Sigmoid colon (tissue), 4 donors: ENCODE results near the gene MESP1.

Experiments used
- EP300 ChIP-seq, 4 donors: sonication (generic); formaldehyde crosslinking; IDR thresholded peaks; one replicate each; pipeline ENCODE4 v1.6.1; 2017; ENCODE audit warnings: antibody characterized with exemption in 4 of 4
- POLR2A ChIP-seq, 2 donors: fragments of 450-650 bp; IDR thresholded peaks; one replicate each; pipeline ENCODE4 v1.6.1; 2016; ENCODE audit warnings: antibody characterized with exemption in 2 of 2, mild to moderate bottlenecking in 2 of 2, moderate library complexity in 2 of 2
- TF ChIP-seq, protein P1 (sequence below), 4 experiments: fragments of 450-650 bp in 3 of 4; fragments of 200-600 bp in 1 of 4; IDR thresholded peaks; one replicate each; pipeline ENCODE4 v1.5.1; 2016 to 2019; ENCODE audit warnings: antibody characterized with exemption in 4 of 4, mild to moderate bottlenecking in 3 of 4, moderate library complexity in 2 of 4

GRCh38 chr15:89787944-89788343, 36.9 kb upstream of the MESP1 start:
- TF ChIP-seq, protein P1, sequence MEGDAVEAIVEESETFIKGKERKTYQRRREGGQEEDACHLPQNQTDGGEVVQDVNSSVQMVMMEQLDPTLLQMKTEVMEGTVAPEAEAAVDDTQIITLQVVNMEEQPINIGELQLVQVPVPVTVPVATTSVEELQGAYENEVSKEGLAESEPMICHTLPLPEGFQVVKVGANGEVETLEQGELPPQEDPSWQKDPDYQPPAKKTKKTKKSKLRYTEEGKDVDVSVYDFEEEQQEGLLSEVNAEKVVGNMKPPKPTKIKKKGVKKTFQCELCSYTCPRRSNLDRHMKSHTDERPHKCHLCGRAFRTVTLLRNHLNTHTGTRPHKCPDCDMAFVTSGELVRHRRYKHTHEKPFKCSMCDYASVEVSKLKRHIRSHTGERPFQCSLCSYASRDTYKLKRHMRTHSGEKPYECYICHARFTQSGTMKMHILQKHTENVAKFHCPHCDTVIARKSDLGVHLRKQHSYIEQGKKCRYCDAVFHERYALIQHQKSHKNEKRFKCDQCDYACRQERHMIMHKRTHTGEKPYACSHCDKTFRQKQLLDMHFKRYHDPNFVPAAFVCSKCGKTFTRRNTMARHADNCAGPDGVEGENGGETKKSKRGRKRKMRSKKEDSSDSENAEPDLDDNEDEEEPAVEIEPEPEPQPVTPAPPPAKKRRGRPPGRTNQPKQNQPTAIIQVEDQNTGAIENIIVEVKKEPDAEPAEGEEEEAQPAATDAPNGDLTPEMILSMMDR (IDR thresholded peaks at IDR 0.05): no peak
- TF ChIP-seq POLR2A (IDR thresholded peaks at IDR 0.05): no peak
- no peak for TF ChIP-seq EP300 (IDR thresholded peaks at IDR 0.05)
